ENCODE results near the gene CAMTA1. TPM values are rescaled to one million over a fixed set of nuclear protein-coding genes. Genes with fewer than 3 reads are reported as not detected.
"Not testable (repeated sequence)": the region's sequence is repeated elsewhere in the genome, so short reads cannot be mapped to it uniquely, and the experiment has no call there.

Gene CAMTA1
- total RNA-seq, 1 experiment from 2014 or later, result 103 TPM

DNA sequence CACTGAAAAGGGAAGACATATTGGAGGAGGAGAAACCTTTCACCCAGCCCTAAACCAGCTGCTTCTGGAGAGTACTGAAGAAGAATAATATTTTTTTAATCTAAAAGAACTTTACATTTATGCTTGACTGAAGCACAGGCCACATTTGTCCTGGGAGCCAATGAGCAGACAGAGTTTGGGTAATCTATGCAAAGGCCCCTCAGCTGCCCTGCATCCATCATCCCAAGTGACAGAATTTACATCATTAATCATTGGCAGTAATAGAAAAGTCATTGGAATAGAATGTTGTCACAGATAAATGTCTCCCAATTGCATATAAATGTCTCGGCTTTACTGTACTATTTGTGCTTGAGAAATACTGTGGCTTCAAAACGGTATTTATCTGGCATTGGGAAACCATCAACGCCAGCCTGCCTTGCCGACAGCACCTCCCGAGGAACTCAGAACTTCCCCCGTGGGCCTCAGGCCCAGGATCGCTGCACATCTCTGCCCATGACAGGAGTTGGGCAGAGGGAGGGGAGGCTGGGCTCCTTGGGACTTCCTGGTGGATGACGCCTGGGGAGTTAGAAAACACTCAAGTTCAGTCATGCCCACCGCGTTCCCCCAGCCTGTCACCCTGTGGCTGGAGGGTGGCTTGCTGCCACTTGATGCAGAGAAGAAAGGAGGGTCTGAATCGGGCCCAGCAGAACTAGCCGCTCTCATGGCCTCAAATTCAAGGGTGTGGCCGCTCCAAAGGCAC, 133.1 kb downstream of the CAMTA1 start:
- DNase-seq, result no peak
- H3K4me3 ChIP-seq, result no peak overlapping the region
- 0 out of 2 replicates have a peak, but pooled peaks cover 2% of the 10 kb centered on the region for H3K9me3 ChIP-seq
- H3K36me3 ChIP-seq, result no peaks in the 10 kb centered on the region
- no peaks in the 10 kb centered on the region for H3K27me3 ChIP-seq

- Histone ChIP-seq H3K27me3 (no peaks in the 10 kb centered on the region), H3K9me3 (0 out of 2 replicates have a peak, but pooled peaks cover 2% of the 10 kb centered on the region), H3K4me3 (no peak overlapping the region), H3K36me3 (no peaks in the 10 kb centered on the region)
- DNase-seq, result no peak
Measured at GRCh38 chr1:6918925-6919511, 133.8 kb downstream of the CAMTA1 start.

DNA sequence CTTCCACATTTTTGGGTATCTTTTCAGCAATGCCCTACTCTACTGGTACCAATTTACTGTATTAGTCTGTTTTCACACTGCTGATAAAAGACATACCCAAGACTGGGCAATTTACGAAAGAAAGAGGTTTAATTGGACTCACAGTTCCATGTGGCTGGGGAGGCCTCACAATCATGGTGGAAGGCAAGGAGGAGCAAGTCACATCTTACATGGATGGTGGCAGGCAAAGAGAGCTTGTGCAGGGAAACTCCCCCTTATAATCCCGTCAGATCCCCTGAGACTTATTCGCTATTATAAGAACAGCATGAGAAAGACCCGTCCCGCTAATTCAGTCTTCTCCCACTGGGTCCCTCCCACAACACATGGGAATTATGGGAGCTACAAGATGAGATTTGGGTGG, 136.3 kb downstream of the CAMTA1 start:
- not testable (repeated sequence) for DNase-seq, H3K9me3 ChIP-seq, H3K36me3 ChIP-seq, H3K4me3 ChIP-seq, H3K27me3 ChIP-seq

GRCh38 chr1:6922096-6922931, 137.1 kb downstream of the CAMTA1 start:
- H3K27me3 ChIP-seq, result no peaks in the 10 kb centered on the region
- H3K36me3 ChIP-seq, result no peaks in the 10 kb centered on the region
- 0 out of 2 replicates have a peak, but pooled peaks cover 2% of the 10 kb centered on the region for H3K9me3 ChIP-seq
- H3K4me3 ChIP-seq, result no peak overlapping the region
- peak; percentile 81 for DNase-seq

GRCh38 chr1:6923012-6923411, 137.8 kb downstream of the CAMTA1 start:
- H3K9me3 ChIP-seq, result 0 out of 2 replicates have a peak, but pooled peaks cover 2% of the 10 kb centered on the region
- no peaks in the 10 kb centered on the region for H3K27me3 ChIP-seq
- H3K36me3 ChIP-seq, result no peaks in the 10 kb centered on the region
- no peak overlapping the region for H3K4me3 ChIP-seq
- no peak for DNase-seq

- Histone ChIP-seq H3K4me3 (no peak overlapping the region), H3K27me3 (no peaks in the 10 kb centered on the region), H3K9me3 (0 out of 2 replicates have a peak, but pooled peaks cover 2% of the 10 kb centered on the region), H3K36me3 (no peaks in the 10 kb centered on the region)
- DNase-seq, result no peak
Measured at GRCh38 chr1:6923416-6923815, 138.2 kb downstream of the CAMTA1 start.

DNA sequence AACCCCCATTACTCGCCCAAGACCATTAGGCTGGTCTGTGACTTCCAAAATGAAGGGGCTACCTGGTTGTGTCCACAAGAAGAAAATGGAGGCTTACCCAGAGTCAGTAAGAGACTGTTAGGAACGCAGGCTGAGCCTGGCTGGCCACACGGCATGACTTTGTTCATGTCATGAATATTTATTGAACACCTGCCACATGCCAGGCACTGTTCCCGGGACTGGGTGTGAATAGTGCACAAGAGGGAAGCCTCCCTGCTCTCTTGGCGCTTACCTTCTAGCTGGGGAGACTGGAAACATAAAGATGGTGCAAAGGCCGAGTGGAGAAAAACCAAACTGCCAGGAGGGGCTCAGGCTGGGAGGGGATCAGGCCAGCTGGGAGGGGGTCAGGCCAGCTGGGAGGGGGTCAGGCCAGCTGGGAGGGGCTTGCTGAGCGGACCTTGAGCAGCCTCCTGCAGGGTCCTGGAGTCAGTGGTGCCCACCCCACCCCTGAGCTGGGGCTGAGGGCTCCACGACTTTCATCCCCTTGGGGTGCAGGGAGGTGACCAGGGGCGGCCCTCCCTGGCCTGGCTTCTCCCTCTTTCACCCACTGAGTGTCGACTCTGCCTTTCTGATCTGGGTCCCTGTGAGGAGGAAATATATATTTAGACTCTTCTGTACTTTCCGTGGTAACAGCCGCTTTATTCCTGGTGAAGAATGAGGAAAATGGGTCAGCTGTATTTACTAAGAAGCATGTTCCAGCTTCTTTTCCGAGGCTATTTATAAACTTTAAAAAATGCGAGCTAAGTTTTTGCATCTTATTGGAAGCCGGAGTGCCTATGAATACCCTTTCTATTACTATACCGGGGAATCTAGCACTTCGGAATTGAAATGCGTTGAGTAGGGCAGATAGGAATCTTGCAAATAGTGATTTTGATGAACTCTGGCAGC, 139.0 kb downstream of the CAMTA1 start:
- Histone ChIP-seq H3K9me3 (0 out of 2 replicates have a peak, but pooled peaks cover 2% of the 10 kb centered on the region), H3K4me3 (no peak overlapping the region), H3K36me3 (no peaks in the 10 kb centered on the region), H3K27me3 (no peaks in the 10 kb centered on the region)
- no peak for DNase-seq

- Histone ChIP-seq H3K9me3 (0 out of 2 replicates have a peak, but pooled peaks cover 2% of the 10 kb centered on the region), H3K27me3 (no peaks in the 10 kb centered on the region)
- no peak for DNase-seq
Measured at GRCh38 chr1:6924891-6925290, 139.6 kb downstream of the CAMTA1 start.

GRCh38 chr1:6927626-6928025, 142.4 kb downstream of the CAMTA1 start:
- H3K36me3 ChIP-seq, result no peaks in the 10 kb centered on the region
- DNase-seq, result no peak
- no peak overlapping the region for H3K4me3 ChIP-seq
- no peaks in the 10 kb centered on the region for H3K27me3 ChIP-seq
- H3K9me3 ChIP-seq, result no peaks in the 10 kb centered on the region

More at GRCh38 chr1:6924891-6925290, 139.6 kb downstream of the CAMTA1 start:
- no peak overlapping the region for H3K4me3 ChIP-seq
- no peaks in the 10 kb centered on the region for H3K36me3 ChIP-seq

DNA sequence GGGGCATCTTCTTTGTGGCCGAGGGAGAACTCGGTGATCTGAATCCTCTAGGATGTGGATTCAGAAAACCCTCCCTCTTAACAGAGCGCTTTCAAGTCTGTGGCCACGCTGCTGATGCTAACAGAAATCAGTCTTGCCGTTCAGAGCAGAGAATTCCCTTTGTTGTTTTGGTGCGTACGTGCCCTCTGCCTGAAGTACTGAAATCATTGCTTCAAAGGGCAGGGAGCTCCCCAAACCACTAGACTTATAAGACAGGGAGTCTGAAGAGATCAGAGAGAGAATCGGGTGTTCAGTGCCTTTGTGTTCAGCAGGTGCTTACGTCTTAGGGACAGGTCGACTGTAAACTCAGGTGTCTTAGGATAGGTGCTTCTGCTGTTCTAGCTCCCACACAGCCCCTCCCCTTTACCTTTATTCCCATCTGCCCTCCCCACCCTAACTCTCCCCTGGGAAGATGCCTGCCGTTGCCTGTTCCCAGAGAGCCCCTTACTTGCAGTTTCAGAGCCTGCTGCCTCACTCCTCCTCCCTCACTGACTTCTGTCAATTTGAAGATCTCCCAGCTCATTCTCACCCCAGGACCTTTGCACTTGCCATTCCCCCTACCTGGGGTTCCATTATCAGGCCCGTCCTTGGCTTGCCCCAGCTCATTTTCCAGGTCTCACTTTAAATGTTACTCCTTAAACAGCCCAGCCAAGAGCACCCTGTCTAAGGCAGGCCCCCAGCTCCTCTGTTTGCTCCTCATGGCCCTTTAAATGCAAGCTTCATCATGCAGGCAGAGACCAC, 143.0 kb downstream of the CAMTA1 start:
- no peaks in the 10 kb centered on the region for H3K27me3 ChIP-seq
- no peak for DNase-seq
- no peaks in the 10 kb centered on the region for H3K9me3 ChIP-seq
- H3K36me3 ChIP-seq, result no peaks in the 10 kb centered on the region
- no peak overlapping the region for H3K4me3 ChIP-seq

- no peak for DNase-seq
- no peaks in the 10 kb centered on the region for H3K36me3 ChIP-seq
- H3K9me3 ChIP-seq, result no peaks in the 10 kb centered on the region
- peaks cover 9% of the 10 kb centered on the region; the same call in 1 of the 2 replicates for H3K27me3 ChIP-seq
- no peak overlapping the region for H3K4me3 ChIP-seq
Measured at GRCh38 chr1:6930732-6931300, 145.6 kb downstream of the CAMTA1 start.

- peaks cover 12% of the 10 kb centered on the region; the same call in 1 of the 2 replicates for H3K27me3 ChIP-seq
- no peak for DNase-seq
- H3K4me3 ChIP-seq, result no peak overlapping the region
Measured at GRCh38 chr1:6935361-6935883, 150.2 kb downstream of the CAMTA1 start.

DNA sequence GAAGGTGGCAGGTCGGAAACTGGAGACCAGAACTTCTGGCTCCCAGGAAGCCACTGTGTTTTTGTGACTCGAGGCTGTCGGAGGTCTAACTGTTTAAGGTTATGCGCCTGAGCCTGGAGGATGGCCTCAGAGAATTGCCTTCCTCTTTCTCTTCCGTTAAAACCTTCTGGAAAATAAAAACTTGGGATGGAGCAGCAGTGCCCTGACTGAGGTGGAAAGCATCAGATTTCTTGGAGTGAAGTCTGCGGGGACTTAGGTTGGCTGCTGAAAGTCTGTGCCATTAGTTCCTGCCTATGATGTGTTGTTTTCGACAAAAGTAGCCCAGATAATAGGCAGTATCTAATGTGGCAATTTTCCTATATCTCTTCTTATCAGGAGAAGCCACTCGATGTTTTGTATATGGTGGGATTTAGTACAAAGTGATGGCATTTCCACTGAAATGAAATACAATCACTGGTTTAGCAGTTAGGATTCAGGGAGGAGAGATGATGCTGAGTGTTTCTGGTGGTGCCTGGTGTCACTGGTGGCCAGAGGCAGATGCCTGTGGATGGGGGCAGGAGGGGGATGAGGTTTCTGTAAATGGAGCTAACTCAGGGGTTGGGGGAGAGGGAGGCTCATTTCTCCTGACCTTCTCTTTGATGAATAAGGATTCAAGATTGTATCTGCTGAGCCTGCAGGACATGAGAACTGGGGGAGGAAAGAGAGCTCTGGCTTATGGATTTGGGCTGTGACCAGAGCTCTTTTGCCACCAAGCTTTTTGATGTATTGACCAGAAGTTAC, 150.8 kb downstream of the CAMTA1 start:
- Histone ChIP-seq H3K4me3 (no peak overlapping the region), H3K27me3 (peaks cover 12% of the 10 kb centered on the region; the same call in 1 of the 2 replicates), H3K9me3 (no peaks in the 10 kb centered on the region), H3K36me3 (no peaks in the 10 kb centered on the region)
- DNase-seq, result no peak

More at GRCh38 chr1:6935361-6935883, 150.2 kb downstream of the CAMTA1 start:
- Histone ChIP-seq H3K9me3 (no peaks in the 10 kb centered on the region), H3K36me3 (no peaks in the 10 kb centered on the region)

DNA sequence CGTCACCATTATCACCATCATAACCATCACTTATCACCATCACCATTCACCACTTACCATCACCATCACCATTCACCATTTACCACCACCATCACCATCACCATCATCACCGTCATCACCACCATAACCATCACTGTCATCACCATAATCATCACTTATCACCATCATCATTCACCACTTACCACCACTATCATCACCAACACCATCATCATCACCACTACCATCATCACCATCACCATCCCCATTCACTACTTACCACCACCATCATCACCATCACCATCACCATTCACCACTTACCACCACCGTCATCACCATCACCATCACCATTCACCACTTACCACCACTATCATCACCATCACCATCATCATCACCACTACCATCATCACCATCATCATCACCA, 151.8 kb downstream of the CAMTA1 start:
- Histone ChIP-seq H3K27me3 (peaks cover 12% of the 10 kb centered on the region; the same call in 1 of the 2 replicates), H3K4me3 (no peak overlapping the region), H3K9me3 (no peaks in the 10 kb centered on the region), H3K36me3 (no peaks in the 10 kb centered on the region)
- DNase-seq, result no peak
